ENCODE results near the gene CUL1.
"Not testable (repeated sequence)": the region's sequence is repeated elsewhere in the genome, so short reads cannot be mapped to it uniquely, and the experiment has no call there.

- not testable (repeated sequence) for TF ChIP-seq CTCF (IDR thresholded peaks at IDR 0.05; ENCODE audit: low read length); EZH2 (IDR thresholded peaks at IDR 0.05; ENCODE audit: borderline replicate concordance, low read length)
Measured at GRCh38 chr7:148710426-148710825, 11.7 kb downstream of the CUL1 start.

Data from OCI-LY1 (cell line).